Prostate gland (tissue), 2 donors: Measurements from ENCODE around the gene SPATC1L.

ENCODE experiments used
- POLR2A ChIP-seq: fragments of 450-650 bp; IDR thresholded peaks from one replicate; pipeline ENCODE4 v1.6.1; 2016; ENCODE audit warnings: antibody characterized with exemption, mild to moderate bottlenecking
- TF ChIP-seq, protein P1 (sequence below), 4 experiments: fragments of 200-600 bp in 2 of 4; fragments of 450-650 bp in 2 of 4; sonication (generic) in 2 of 4; IDR thresholded peaks; 1 replicate in 3 of 4; 2 replicates in 1 of 4; pipeline ENCODE4 v1.5.1; 2016 to 2019; ENCODE audit warnings: antibody characterized with exemption in 4 of 4, mild to moderate bottlenecking in 2 of 4, moderate library complexity in 2 of 4

DNA sequence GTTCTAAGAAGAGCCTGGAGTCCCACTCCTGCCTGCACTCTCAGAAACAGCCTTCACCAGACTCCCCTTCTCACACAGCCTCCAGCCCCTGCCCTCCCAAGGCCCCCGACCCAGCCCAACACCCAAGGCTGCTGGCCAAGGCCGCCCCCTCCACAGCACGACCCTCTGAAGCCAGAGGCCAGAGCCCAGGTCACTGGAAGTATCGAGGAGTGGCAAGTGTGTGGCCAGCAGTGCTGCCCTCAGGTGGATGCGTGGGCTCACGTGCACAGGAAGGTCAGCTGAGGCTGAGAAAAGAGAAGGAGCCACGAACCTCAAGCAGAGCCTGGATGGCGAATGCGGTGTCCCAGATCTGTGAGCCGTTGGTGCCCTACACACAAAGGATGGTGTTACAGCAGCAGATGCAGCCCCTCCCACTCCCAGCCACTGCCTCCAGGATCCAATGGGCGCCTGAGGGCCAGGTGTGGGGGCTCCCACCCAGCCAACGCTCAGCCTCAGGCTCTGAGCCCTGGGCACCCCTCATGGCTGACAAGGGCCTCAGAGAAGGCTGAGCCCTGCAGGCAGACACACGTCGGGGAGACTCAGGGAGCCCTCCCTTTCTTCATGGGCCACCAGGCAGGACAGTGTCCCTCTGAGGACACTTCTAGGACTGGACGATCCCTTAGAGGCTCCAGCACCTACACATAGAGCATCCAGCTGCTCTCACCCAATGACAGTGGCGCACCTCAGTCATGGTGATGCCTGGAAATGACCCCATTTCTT lies 26.3 kb upstream of the SPATC1L start:
- TF ChIP-seq, protein P1, sequence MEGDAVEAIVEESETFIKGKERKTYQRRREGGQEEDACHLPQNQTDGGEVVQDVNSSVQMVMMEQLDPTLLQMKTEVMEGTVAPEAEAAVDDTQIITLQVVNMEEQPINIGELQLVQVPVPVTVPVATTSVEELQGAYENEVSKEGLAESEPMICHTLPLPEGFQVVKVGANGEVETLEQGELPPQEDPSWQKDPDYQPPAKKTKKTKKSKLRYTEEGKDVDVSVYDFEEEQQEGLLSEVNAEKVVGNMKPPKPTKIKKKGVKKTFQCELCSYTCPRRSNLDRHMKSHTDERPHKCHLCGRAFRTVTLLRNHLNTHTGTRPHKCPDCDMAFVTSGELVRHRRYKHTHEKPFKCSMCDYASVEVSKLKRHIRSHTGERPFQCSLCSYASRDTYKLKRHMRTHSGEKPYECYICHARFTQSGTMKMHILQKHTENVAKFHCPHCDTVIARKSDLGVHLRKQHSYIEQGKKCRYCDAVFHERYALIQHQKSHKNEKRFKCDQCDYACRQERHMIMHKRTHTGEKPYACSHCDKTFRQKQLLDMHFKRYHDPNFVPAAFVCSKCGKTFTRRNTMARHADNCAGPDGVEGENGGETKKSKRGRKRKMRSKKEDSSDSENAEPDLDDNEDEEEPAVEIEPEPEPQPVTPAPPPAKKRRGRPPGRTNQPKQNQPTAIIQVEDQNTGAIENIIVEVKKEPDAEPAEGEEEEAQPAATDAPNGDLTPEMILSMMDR (IDR thresholded peaks at IDR 0.05): no peak
- no peak for TF ChIP-seq POLR2A
